HepG2 (cell line): Measurements from ENCODE around the gene SMG7.

Experiments used
- BCL6 ChIP-seq: IDR thresholded peaks from 2 replicates; pipeline ENCODE4 v1.6.1; 2016; ENCODE audit warnings: missing genetic modification reagents, missing compliant biosample characterization
- EZH2 ChIP-seq: conservative IDR thresholded peaks from 2 replicates; pipeline ENCODE4 v1.6.1; 2012; ENCODE audit warnings: mild to moderate bottlenecking, low read depth, low read length, moderate library complexity
- IRX3 ChIP-seq: sonication (generic); formaldehyde crosslinking; IDR thresholded peaks from 2 replicates; pipeline ENCODE4 v1.8.1; 2023; ENCODE audit warnings: mild to moderate bottlenecking, low read depth, missing genetic modification reagents, borderline replicate concordance
- SKI ChIP-seq: fragments of 450-650 bp; IDR thresholded peaks from one replicate; pipeline ENCODE4 v1.6.1; 2018; ENCODE audit warnings: mild to moderate bottlenecking; ENCODE audit not compliant: partially characterized antibody
- TP53 ChIP-seq: sonication (generic); formaldehyde crosslinking; conservative IDR thresholded peaks from 2 replicates; pipeline ENCODE4 v1.4.0; 2020; ENCODE audit warnings: missing genetic modification reagents
- ZNF326 ChIP-seq: sonication (generic); formaldehyde crosslinking; IDR thresholded peaks from 2 replicates; pipeline ENCODE4 v1.4.0; 2020; ENCODE audit warnings: missing genetic modification reagents, borderline replicate concordance
- TF ChIP-seq, protein P1 (sequence below): sonication (generic); formaldehyde crosslinking; IDR thresholded peaks from 2 replicates; pipeline ENCODE4 v1.5.1; 2020; ENCODE audit warnings: mild to moderate bottlenecking, missing genetic modification reagents
- TF ChIP-seq, protein P2 (sequence below): sonication (generic); formaldehyde crosslinking; conservative IDR thresholded peaks from 2 replicates; pipeline ENCODE4 v1.4.0; 2020; ENCODE audit warnings: missing genetic modification reagents

DNA sequence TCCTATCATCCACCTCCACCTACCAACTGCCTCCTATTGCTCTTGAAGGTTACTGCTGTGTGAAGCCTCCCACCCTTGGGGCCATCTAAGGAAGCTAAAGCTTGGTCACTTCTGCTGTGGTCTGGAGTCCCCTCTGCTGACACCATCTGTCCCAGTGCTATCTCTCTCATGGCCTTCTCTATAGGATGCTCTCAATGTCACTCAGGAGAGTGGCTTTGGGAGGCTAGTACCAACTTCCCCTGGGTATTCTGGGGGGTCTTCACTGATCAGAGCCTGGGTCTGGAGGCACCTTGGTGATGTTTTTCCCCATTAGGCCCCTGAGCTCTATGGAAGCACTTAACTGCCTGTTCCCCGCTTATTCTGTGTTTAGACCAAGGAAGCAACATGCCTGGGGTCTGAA is 130.2 kb downstream of the SMG7 start:
- TF ChIP-seq EZH2 (no peak), ZNF326 (CRISPR knock-in tag) (no peak), IRX3 (CRISPR knock-in tag) (no peak), TP53 (no peak), SKI (no peak), BCL6 (CRISPR knock-in tag) (no peak)
- TF ChIP-seq, protein P1, sequence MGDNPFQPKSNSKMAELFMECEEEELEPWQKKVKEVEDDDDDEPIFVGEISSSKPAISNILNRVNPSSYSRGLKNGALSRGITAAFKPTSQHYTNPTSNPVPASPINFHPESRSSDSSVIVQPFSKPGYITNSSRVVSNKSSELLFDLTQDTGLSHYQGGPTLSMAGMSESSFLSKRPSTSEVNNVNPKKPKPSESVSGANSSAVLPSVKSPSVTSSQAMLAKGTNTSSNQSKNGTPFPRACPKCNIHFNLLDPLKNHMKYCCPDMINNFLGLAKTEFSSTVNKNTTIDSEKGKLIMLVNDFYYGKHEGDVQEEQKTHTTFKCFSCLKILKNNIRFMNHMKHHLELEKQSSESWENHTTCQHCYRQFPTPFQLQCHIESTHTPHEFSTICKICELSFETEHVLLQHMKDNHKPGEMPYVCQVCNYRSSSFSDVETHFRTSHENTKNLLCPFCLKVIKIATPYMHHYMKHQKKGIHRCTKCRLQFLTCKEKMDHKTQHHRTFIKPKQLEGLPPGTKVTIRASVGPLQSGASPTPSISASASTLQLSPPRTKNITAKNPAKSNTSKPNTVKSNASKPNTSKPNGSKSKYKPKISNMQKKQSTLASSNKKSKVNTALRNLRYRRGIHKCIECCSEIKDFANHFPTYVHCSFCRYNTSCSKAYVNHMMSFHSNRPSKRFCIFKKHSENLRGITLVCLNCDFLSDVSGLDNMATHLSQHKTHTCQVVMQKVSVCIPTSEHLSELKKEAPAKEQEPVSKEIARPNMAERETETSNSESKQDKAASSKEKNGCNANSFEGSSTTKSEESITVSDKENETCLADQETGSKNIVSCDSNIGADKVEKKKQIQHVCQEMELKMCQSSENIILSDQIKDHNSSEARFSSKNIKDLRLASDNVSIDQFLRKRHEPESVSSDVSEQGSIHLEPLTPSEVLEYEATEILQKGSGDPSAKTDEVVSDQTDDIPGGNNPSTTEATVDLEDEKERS (CRISPR knock-in tag) = no peak
- TF ChIP-seq, protein P2, sequence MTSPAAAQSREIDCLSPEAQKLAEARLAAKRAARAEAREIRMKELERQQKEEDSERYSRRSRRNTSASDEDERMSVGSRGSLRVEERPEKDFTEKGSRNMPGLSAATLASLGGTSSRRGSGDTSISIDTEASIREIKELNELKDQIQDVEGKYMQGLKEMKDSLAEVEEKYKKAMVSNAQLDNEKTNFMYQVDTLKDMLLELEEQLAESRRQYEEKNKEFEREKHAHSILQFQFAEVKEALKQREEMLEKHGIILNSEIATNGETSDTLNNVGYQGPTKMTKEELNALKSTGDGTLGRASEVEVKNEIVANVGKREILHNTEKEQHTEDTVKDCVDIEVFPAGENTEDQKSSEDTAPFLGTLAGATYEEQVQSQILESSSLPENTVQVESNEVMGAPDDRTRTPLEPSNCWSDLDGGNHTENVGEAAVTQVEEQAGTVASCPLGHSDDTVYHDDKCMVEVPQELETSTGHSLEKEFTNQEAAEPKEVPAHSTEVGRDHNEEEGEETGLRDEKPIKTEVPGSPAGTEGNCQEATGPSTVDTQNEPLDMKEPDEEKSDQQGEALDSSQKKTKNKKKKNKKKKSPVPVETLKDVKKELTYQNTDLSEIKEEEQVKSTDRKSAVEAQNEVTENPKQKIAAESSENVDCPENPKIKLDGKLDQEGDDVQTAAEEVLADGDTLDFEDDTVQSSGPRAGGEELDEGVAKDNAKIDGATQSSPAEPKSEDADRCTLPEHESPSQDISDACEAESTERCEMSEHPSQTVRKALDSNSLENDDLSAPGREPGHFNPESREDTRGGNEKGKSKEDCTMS (CRISPR knock-in tag) = no peak
